Thyroid gland (tissue), 4 donors: Measurements from ENCODE around the gene ANKRD40. TPM values are rescaled to one million over a fixed set of nuclear protein-coding genes. Genes with fewer than 3 reads are reported as not detected.
A peak's percentile ranks its signal among the peaks of the same experiment; 100 is the strongest.

Experiments used
- DNase-seq, 2 donors: peaks; one replicate each; pipeline ENCODE4 v3.0.0-alpha.2; 2019
- H3K27ac ChIP-seq, 3 donors: fragments of 200-600 bp; sonication (generic); 1 replicate in 2 of 3; 2 replicates in 1 of 3; pipeline ENCODE4 v1.5.1; 2016 to 2019; ENCODE audit warnings: mild to moderate bottlenecking in 1 of 3, moderate library complexity in 1 of 3
- H3K27me3 ChIP-seq: fragments of 200-600 bp; sonication (generic); one replicate; pipeline ENCODE4 v1.5.1; 2019
- H3K36me3 ChIP-seq, 2 donors: fragments of 200-600 bp; sonication (generic); one replicate each; pipeline ENCODE4 v1.5.1; 2016 to 2019
- H3K4me1 ChIP-seq, 2 donors: fragments of 200-600 bp; sonication (generic); one replicate each; pipeline ENCODE4 v1.5.1; 2017 to 2019
- H3K4me3 ChIP-seq, 3 donors: fragments of 200-600 bp; sonication (generic); replicated peaks in 1 of 3; 1 replicate in 2 of 3; 2 replicates in 1 of 3; pipeline ENCODE4 v1.5.1; 2016; ENCODE audit warnings: mild to moderate bottlenecking in 1 of 3
- H3K9me3 ChIP-seq: fragments of 200-600 bp; sonication (generic); one replicate; pipeline ENCODE4 v1.5.1; 2017
- CTCF ChIP-seq, 6 experiments: fragments of 200-600 bp in 3 of 6; fragments of 450-650 bp in 3 of 6; sonication (generic) in 3 of 6; IDR thresholded peaks; one replicate each; pipeline ENCODE4 v1.5.1; 2016 to 2019; ENCODE audit warnings: antibody characterized with exemption in 6 of 6, mild to moderate bottlenecking in 2 of 6, inconsistent platforms in 1 of 6, moderate library complexity in 1 of 6
- POLR2A ChIP-seq, 2 donors: fragments of 450-650 bp; IDR thresholded peaks; one replicate each; pipeline ENCODE4 v1.6.1; 2017; ENCODE audit warnings: antibody characterized with exemption in 2 of 2, mild to moderate bottlenecking in 2 of 2, moderate library complexity in 1 of 2
- WGBS, 2 donors: methylation state at CpG; one replicate each; pipeline ENCODE4 v1.1.5; 2017; 5-methylcytosine and 5-hydroxymethylcytosine counted together
- intact Hi-C: fragments of 100-400 bp; cut with DNase I; formaldehyde crosslinking; loops from one replicate; pipeline ENCODE4 v1.15.1; 2023
- total RNA-seq, 4 donors: library from RNA; depleted of rRNA; stranded (reverse); fragments of >200 nt; gene quantifications; one replicate each; pipeline ENCODE4 v1.2.3, GENCODE V29; 2016

ANKRD40 gene
- total RNA-seq = 10 to 100 TPM; 29.4 to 40.2 (median 35.1) TPM

DNA sequence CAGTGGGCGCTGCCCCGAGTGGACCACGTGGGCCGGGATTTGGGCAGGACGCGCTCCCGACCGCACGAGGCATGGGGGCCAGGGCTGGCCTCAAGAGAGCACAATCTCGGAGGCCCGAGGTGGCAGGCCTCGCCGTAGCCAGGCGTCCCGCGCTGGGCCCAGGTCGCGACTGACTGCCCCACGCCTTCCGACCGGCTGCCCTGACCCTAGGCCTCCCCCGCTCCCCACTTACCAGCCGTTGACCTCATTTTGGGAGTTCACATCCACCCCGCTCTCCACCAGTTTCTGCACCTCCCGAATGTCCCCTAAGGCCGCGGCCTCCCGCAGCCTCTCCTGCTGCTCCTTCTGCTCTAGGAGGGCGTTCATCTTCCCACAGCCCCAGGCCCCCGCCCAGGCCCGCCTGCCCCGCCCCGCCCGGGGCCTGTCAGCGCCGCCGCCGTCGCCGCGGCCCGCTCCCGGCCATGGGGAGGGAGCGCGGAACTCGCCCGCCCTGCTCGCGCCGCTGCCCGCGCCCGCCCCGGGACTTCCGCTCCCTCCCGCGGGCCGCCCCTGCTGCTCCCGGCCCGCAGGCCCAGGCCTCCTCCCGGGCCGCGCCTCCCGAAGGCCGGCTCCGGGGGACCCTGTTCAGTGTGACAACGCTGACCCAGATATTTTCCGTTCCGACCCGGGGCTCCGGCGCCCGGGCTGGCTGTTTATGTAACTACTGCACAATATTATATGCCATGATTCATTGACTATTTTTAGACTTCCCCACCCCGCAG lies at the start of gene ANKRD40:
TSS of gene ANKRD40 (minus strand) at position 626 of the 761 bp plus-strand sequence. CDS start at position 366, 260 bp downstream.
- 0 to 1% methylated on average over 25 to 26 of the region's 74 CpGs for WGBS, 2 donors
- Histone ChIP-seq H3K4me3 (peak within 1 kb of the TSS; percentile 46 to 70 (median 52)), H3K4me1 (peaks cover 20 to 32% of the 10 kb centered on the region in 2 donors), H3K27me3 (no peaks in the 10 kb centered on the region), H3K9me3 (no peaks in the 10 kb centered on the region), H3K27ac (peak within 1 kb of the TSS; percentile 96 to 98 (median 98)), H3K36me3 (no peaks in the 10 kb centered on the region)
- TF ChIP-seq CTCF (IDR thresholded peaks at IDR 0.05) (no peak), POLR2A (IDR thresholded peaks at IDR 0.05) (peak; percentile 18 to 68)
- intact Hi-C loops = loop anchor here (5.0 kb wide), 1 partner anchor 160 kb away; the partner anchor contains the start of gene SPATA20
- peak; percentile 85 to 87 for DNase-seq

DNA sequence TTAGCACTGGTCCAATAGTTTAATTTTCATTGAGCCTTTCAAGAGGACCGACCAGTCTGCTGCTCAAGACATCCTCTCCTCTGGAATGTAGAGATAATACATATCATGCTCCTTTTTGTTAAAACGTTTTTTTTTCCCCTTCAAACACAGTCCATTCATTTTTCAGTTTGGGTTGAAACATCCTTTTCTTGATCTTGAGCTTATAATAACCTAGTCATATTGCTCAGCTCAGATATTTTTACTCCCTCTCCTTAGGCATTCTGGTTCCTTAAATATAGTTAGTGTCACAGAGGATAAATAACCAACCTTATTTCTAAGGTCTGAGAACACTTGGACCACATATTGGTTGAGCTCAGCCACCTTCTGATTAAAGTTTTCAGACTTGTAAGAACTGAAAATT lies 46.8 kb upstream of the ANKRD40 start:
- peaks cover 23 to 46% of the 10 kb centered on the region in 2 donors for H3K36me3 ChIP-seq
- no peaks in the 10 kb centered on the region for H3K9me3 ChIP-seq
- no peak for DNase-seq
- intact Hi-C loops = no loop called here
- no peak for TF ChIP-seq CTCF (IDR thresholded peaks at IDR 0.05)
- no peak for TF ChIP-seq POLR2A (IDR thresholded peaks at IDR 0.05)
- no peak overlapping the region for H3K4me3 ChIP-seq
- H3K27ac ChIP-seq = no peak overlapping the region
- H3K27me3 ChIP-seq = no peaks in the 10 kb centered on the region
- 64 to 67% methylated on average over 2 of the region's 2 CpGs for WGBS, 2 donors
- no peaks in the 10 kb centered on the region for H3K4me1 ChIP-seq

DNA sequence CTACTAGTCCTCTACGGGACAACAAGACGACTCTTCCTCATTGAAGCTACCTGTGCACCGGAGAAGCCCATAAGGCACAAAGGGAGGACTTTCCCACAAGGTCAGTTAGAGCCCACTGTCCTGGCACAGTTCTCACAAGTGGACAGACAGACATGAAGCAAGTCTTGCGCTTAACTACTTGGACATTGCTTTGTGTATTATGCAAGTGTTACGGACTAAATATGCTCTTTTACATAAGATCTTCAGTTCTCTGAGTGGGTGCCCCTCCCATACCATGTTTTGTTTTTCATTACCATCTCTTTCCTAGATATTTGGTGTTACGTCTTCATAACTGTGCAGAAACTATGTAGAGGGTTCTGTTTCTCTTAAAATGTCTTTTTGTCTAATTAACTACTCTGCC lies 41.5 kb upstream of the ANKRD40 start:
- Histone ChIP-seq H3K4me3 (no peak overlapping the region), H3K27me3 (no peaks in the 10 kb centered on the region), H3K4me1 (no peaks in the 10 kb centered on the region), H3K27ac (no peak overlapping the region), H3K36me3 (peaks cover 73 to 82% of the 10 kb centered on the region in 2 donors), H3K9me3 (no peaks in the 10 kb centered on the region)
- intact Hi-C loops = no loop called here
- TF ChIP-seq POLR2A (IDR thresholded peaks at IDR 0.05) = no peak
- no peak for TF ChIP-seq CTCF (IDR thresholded peaks at IDR 0.05)
- 88 to 95% methylated on average over 6 of the region's 6 CpGs for WGBS, 2 donors
- no peak for DNase-seq

- Histone ChIP-seq H3K9me3 (no peaks in the 10 kb centered on the region), H3K4me3 (no peak overlapping the region), H3K36me3 (peaks cover 84 to 94% of the 10 kb centered on the region in 2 donors), H3K27me3 (no peaks in the 10 kb centered on the region), H3K4me1 (no peaks in the 10 kb centered on the region), H3K27ac (no peak overlapping the region)
- DNase-seq = no peak
- 92 to 96% methylated on average over 12 of the region's 12 CpGs for WGBS, 2 donors
- TF ChIP-seq POLR2A (IDR thresholded peaks at IDR 0.05) (no peak), CTCF (IDR thresholded peaks at IDR 0.05) (no peak)
- intact Hi-C loops = no loop called here
These were observed 37.9 kb upstream of the ANKRD40 start for GRCh38 chr17:50745631-50746030.

DNA sequence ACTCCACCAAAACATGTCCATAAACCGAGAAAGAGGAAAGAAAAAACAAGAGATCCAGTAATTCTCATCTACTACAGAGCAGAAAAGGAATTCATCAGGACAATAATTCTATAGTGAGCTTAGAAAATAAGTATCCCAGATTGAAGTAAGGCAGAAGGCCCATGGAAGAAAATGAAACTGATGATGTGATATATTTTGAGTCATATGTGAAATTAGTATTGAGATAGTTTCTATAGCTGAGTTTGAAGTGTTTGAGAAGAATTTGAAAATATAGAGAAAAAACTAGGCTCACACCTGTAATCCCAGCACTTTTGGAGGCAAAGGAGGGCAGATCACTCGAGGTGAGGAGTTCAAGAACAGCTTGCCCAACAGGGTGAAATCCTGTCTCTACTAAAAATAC lies 31.4 kb upstream of the ANKRD40 start:
- peaks cover 38 to 40% of the 10 kb centered on the region in 2 donors for H3K36me3 ChIP-seq

More for the DNA sequence above, 31.4 kb upstream of the ANKRD40 start:
- no peak overlapping the region for H3K4me3 ChIP-seq
- TF ChIP-seq POLR2A (IDR thresholded peaks at IDR 0.05) (no peak), CTCF (IDR thresholded peaks at IDR 0.05) (no peak)
- DNase-seq = no peak
- no peaks in the 10 kb centered on the region for H3K9me3 ChIP-seq
- peaks cover 0 to 12% of the 10 kb centered on the region in 2 donors for H3K4me1 ChIP-seq
- WGBS, 2 donors = 72 to 77% methylated on average over 2 of the region's 2 CpGs
- no peak overlapping the region for H3K27ac ChIP-seq
- intact Hi-C loops = no loop called here
- H3K27me3 ChIP-seq = no peaks in the 10 kb centered on the region
